HCT116 (cell line): ENCODE measurements around the gene OPRD1. TPM values are rescaled to one million over a fixed set of nuclear protein-coding genes. Genes with fewer than 3 reads are reported as not detected.

Source experiments
- ATAC-seq: fragments of 200-7000 bp; cut with Tn5 transposase; 2 replicates; pipeline ENCODE4 v1.9.1; 2020; ENCODE audit warnings: mild to moderate bottlenecking, moderate library complexity
- BruUV-seq: library from RNA; stranded (reverse); fragments of 400-500 nt; replicated peaks from 2 replicates; lab custom pipeline; 2021; lab: Mats Ljungman, UMichigan
- CTCF ChIA-PET: fragments of 300-600 bp; sonication (Branson Sonifier 250); formaldehyde crosslinking; loops from one replicate; lab custom pipeline; 2021; ENCODE audit warnings: antibody characterized with exemption; lab: Charles Lee
- POLR2A ChIA-PET: fragments of 300-600, 350-600 bp; sonication (Branson Sonifier 250); formaldehyde crosslinking; loops from one replicate; lab custom pipeline; 2021; ENCODE audit warnings: antibody characterized with exemption; lab: Charles Lee
- RAD21 ChIA-PET, 2 experiments: fragments of 300-600 bp; sonication (Branson Sonifier 250); formaldehyde crosslinking; loops; one replicate each; lab custom pipeline; 2023; ENCODE audit warnings: low total read pairs in 2 of 2; ENCODE audit not compliant: uncharacterized antibody in 2 of 2, unreplicated experiment in 2 of 2, low non-redundant PET in 1 of 2; lab: Charles Lee
- DNase-seq: peaks from one replicate; pipeline ENCODE4 v3.0.0-alpha.2; 2010; ENCODE audit warnings: low read depth, low spot score
- H2AFZ ChIP-seq: fragments of 200-600 bp; shearing (Covaris generic), sonication (generic); 2 replicates; pipeline ENCODE4 v1.6.1; 2017; ENCODE audit warnings: low read depth, mixed run types, mixed read lengths, antibody characterized with exemption, low read length; ENCODE audit not compliant: poor library complexity, severe bottlenecking
- H3K27ac ChIP-seq: 2 replicates; pipeline ENCODE4 v1.5.1; 2012; ENCODE audit warnings: low read depth, low read length
- H3K27me3 ChIP-seq: fragments of 200-600 bp; sonication (generic); 2 replicates; pipeline ENCODE4 v1.6.1; 2016; ENCODE audit warnings: mixed run types, low read length, mixed read lengths; ENCODE audit not compliant: insufficient read depth
- H3K36me3 ChIP-seq, 2 experiments: fragments of 200-500 bp in 1 of 2; fragments of 200-600 bp in 1 of 2; sonication (Bioruptor generic) in 1 of 2; sonication (generic) in 1 of 2; 2 replicates each; pipeline versions ENCODE4 v1.5.1 to v1.6.1; 2014 to 2016; ENCODE audit warnings: low read length in 2 of 2, inconsistent platforms in 1 of 2, mixed read lengths in 1 of 2, mixed run types in 1 of 2; ENCODE audit not compliant: insufficient read depth in 2 of 2, control insufficient read depth in 1 of 2
- H3K4me1 ChIP-seq, 2 experiments: fragments of 200-600 bp in 1 of 2; sonication (generic) in 1 of 2; 2 replicates each; pipeline versions ENCODE4 v1.5.1 to v1.6.1; 2012 to 2017; ENCODE audit warnings: low read length in 2 of 2, inconsistent platforms in 1 of 2, mild to moderate bottlenecking in 1 of 2, mixed read lengths in 1 of 2, mixed run types in 1 of 2, moderate library complexity in 1 of 2; ENCODE audit not compliant: insufficient read depth in 2 of 2, control insufficient read depth in 1 of 2
- H3K4me2 ChIP-seq: fragments of 200-600 bp; sonication (generic); 2 replicates; pipeline ENCODE4 v1.6.1; 2017; ENCODE audit warnings: mixed run types, low read length, mixed read lengths
- H3K4me3 ChIP-seq, 2 experiments: fragments of 200-600 bp in 1 of 2; sonication (generic) in 1 of 2; replicated peaks in 1 of 2; 2 replicates each; pipeline ENCODE4 v1.5.1; 2011 to 2016; ENCODE audit warnings: low read length in 2 of 2, control low read depth in 1 of 2, low read depth in 1 of 2, mild to moderate bottlenecking in 1 of 2, mixed read lengths in 1 of 2, mixed run types in 1 of 2
- H3K79me2 ChIP-seq: fragments of 200-600 bp; sonication (generic); 2 replicates; pipeline ENCODE4 v1.6.1; 2017; ENCODE audit warnings: mild to moderate bottlenecking, mixed run types, low read length, moderate library complexity, mixed read lengths; ENCODE audit not compliant: insufficient read depth
- H3K9ac ChIP-seq: fragments of 200-600 bp; sonication (generic); 2 replicates; pipeline ENCODE4 v1.6.1; 2016; ENCODE audit warnings: low read length, mixed read lengths
- H3K9me2 ChIP-seq: fragments of 200-600 bp; sonication (generic), shearing (Covaris generic); 2 replicates; pipeline ENCODE4 v1.6.1; 2017; ENCODE audit warnings: mixed run types, mild to moderate bottlenecking, moderate library complexity; ENCODE audit not compliant: insufficient read depth
- H3K9me3 ChIP-seq, 2 experiments: fragments of 200-500 bp in 1 of 2; fragments of 200-600 bp in 1 of 2; sonication (Bioruptor generic) in 1 of 2; sonication (generic) in 1 of 2; 2 replicates each; pipeline ENCODE4 v1.6.1; 2014 to 2017; ENCODE audit warnings: low read length in 2 of 2, mixed read lengths in 2 of 2, inconsistent platforms in 1 of 2, low read depth in 1 of 2, mild to moderate bottlenecking in 1 of 2, mixed run types in 1 of 2, moderate library complexity in 1 of 2; ENCODE audit not compliant: control insufficient read depth in 1 of 2, insufficient read depth in 1 of 2
- H4K20me1 ChIP-seq: fragments of 200-600 bp; sonication (generic), shearing (Covaris generic); 2 replicates; pipeline ENCODE4 v1.6.1; 2017; ENCODE audit warnings: mixed run types, mild to moderate bottlenecking, moderate library complexity; ENCODE audit not compliant: insufficient read depth
- CBX3 ChIP-seq: IDR thresholded peaks from 2 replicates; pipeline ENCODE4 v1.6.1; 2012; ENCODE audit warnings: low read depth
- EZH2 ChIP-seq: fragments of 200-600 bp; sonication (generic); IDR thresholded peaks from 2 replicates; pipeline ENCODE4 v1.6.1; 2017; ENCODE audit warnings: antibody characterized with exemption, mixed run types
- FOSL1 ChIP-seq: IDR thresholded peaks from 2 replicates; pipeline ENCODE4 v1.6.1; 2012; ENCODE audit warnings: low read depth
- JUND ChIP-seq: IDR thresholded peaks from 2 replicates; pipeline ENCODE4 v1.6.1; 2012
- MAX ChIP-seq: IDR thresholded peaks from 2 replicates; pipeline ENCODE4 v1.6.1; 2012
- POLR2A ChIP-seq: IDR thresholded peaks from 2 replicates; pipeline ENCODE4 v1.7.0; 2011; ENCODE audit warnings: borderline replicate concordance; ENCODE audit not compliant: insufficient read depth, insufficient read length; ENCODE audit errors: extremely low read depth
- SIN3A ChIP-seq: IDR thresholded peaks from 2 replicates; pipeline ENCODE4 v1.6.1; 2012; ENCODE audit warnings: low read depth
- SRF ChIP-seq: IDR thresholded peaks from 2 replicates; pipeline ENCODE4 v1.6.1; 2012; ENCODE audit warnings: low read depth
- YY1 ChIP-seq: IDR thresholded peaks from 2 replicates; pipeline ENCODE4 v1.6.1; 2011; ENCODE audit warnings: low read length, low read depth, moderate library complexity, mild to moderate bottlenecking; ENCODE audit not compliant: insufficient replicate concordance; ENCODE audit errors: extremely low read depth
- intact Hi-C: fragments of 100-400 bp; cut with micrococcal nuclease; formaldehyde crosslinking; loops from 2 replicates; pipeline ENCODE4 v1.10.0; 2022
- total RNA-seq: library from RNA; stranded (reverse); gene quantifications from one replicate; pipeline ENCODE4 v1.2.1, GENCODE V29; 2021; ENCODE audit not compliant: unreplicated experiment
- TF ChIP-seq, protein P1 (sequence below): IDR thresholded peaks from 2 replicates; pipeline ENCODE4 v1.6.1; 2012
- TF ChIP-seq, protein P2 (sequence below): IDR thresholded peaks from 2 replicates; pipeline ENCODE4 v1.6.1; 2011; ENCODE audit warnings: mild to moderate bottlenecking, low read length, moderate library complexity; ENCODE audit not compliant: insufficient replicate concordance; ENCODE audit errors: extremely low read depth

The OPRD1 gene
- total RNA-seq, 1 experiment from 2014 or later = not detected

GRCh38 chr1:28803051-28803450 lies 8.9 kb upstream of the OPRD1 start:
- POLR2A ChIA-PET = interaction anchor here (0.6 kb wide), 1 partner anchor 153 kb away, joined by 3 read pairs; no protein-coding TSS in a partner anchor
- no peaks in the 10 kb centered on the region for H3K9me2 ChIP-seq

More at GRCh38 chr1:28803051-28803450, 8.9 kb upstream of the OPRD1 start:
- ChIA-PET RAD21 (no interaction called here), CTCF (interaction anchor here (0.6 kb wide), 1 partner anchor 11 kb away, joined by 3 read pairs; no protein-coding TSS in a partner anchor)
- no peaks in the 10 kb centered on the region for H3K36me3 ChIP-seq
- ATAC-seq (no peak), DNase-seq (no peak)
- no peaks in the 10 kb centered on the region for H3K9me3 ChIP-seq
- no peak overlapping the region for H3K9ac ChIP-seq
- no peak overlapping the region for H2AFZ ChIP-seq
- H3K27ac ChIP-seq = no peak overlapping the region
- H3K4me2 ChIP-seq = no peak overlapping the region
- TF ChIP-seq CBX3 (no peak), JUND (no peak), MAX (no peak), POLR2A (no peak), FOSL1 (no peak), SIN3A (no peak), YY1 (no peak), SRF (no peak), EZH2 (no peak)
- TF ChIP-seq, protein P1, sequence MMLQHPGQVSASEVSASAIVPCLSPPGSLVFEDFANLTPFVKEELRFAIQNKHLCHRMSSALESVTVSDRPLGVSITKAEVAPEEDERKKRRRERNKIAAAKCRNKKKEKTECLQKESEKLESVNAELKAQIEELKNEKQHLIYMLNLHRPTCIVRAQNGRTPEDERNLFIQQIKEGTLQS = no peak
- TF ChIP-seq, protein P2, sequence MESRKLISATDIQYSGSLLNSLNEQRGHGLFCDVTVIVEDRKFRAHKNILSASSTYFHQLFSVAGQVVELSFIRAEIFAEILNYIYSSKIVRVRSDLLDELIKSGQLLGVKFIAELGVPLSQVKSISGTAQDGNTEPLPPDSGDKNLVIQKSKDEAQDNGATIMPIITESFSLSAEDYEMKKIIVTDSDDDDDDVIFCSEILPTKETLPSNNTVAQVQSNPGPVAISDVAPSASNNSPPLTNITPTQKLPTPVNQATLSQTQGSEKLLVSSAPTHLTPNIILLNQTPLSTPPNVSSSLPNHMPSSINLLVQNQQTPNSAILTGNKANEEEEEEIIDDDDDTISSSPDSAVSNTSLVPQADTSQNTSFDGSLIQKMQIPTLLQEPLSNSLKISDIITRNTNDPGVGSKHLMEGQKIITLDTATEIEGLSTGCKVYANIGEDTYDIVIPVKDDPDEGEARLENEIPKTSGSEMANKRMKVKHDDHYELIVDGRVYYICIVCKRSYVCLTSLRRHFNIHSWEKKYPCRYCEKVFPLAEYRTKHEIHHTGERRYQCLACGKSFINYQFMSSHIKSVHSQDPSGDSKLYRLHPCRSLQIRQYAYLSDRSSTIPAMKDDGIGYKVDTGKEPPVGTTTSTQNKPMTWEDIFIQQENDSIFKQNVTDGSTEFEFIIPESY = no peak
- BruUV-seq = no TSS peak
- no peaks in the 10 kb centered on the region for H3K4me1 ChIP-seq
- H3K79me2 ChIP-seq = no peaks in the 10 kb centered on the region
- no peaks in the 10 kb centered on the region for H3K27me3 ChIP-seq
- no peaks in the 10 kb centered on the region for H4K20me1 ChIP-seq
- no peak overlapping the region for H3K4me3 ChIP-seq
- intact Hi-C loops = no loop called here
